Fibroblast of pulmonary artery (primary cell): ENCODE data around the gene ADAMTS3.
A peak's percentile ranks its signal among the peaks of the same experiment; 100 is the strongest.

Source experiments
- DNase-seq: peaks from one replicate; pipeline ENCODE4 v3.0.0-alpha.2; 2010; ENCODE audit warnings: low read depth
- H3K4me3 ChIP-seq: replicated peaks from 2 replicates; pipeline ENCODE4 v1.5.1; 2011; ENCODE audit warnings: low read depth, mild to moderate bottlenecking, control low read depth, low read length, moderate library complexity
- CTCF ChIP-seq: IDR thresholded peaks from 2 replicates; pipeline ENCODE4 v1.5.1; 2011; ENCODE audit warnings: mild to moderate bottlenecking, control low read depth, low read length, inconsistent platforms; ENCODE audit errors: missing control alignments

The ADAMTS3 gene

GRCh38 chr4:72591547-72592454 is 22.8 kb upstream of the ADAMTS3 start:
- no peak for TF ChIP-seq CTCF
- no peak overlapping the region for H3K4me3 ChIP-seq
- no peak for DNase-seq

GRCh38 chr4:72587334-72587733 is 18.3 kb upstream of the ADAMTS3 start:
- TF ChIP-seq CTCF = no peak

GRCh38 chr4:72582853-72583252 is 13.8 kb upstream of the ADAMTS3 start:
- DNase-seq = no peak
- no peak for TF ChIP-seq CTCF
- no peak overlapping the region for H3K4me3 ChIP-seq

More at GRCh38 chr4:72587334-72587733, 18.3 kb upstream of the ADAMTS3 start:
- no peak for DNase-seq
- no peak overlapping the region for H3K4me3 ChIP-seq

- TF ChIP-seq CTCF = no peak
- H3K4me3 ChIP-seq = no peak overlapping the region
- no peak for DNase-seq
Measured at GRCh38 chr4:72577211-72577610, 8.2 kb upstream of the ADAMTS3 start.

GRCh38 chr4:72571337-72571736 is 2.3 kb upstream of the ADAMTS3 start:
- TF ChIP-seq CTCF = no peak
- H3K4me3 ChIP-seq = no peak overlapping the region
- no peak for DNase-seq

- TF ChIP-seq CTCF = no peak
- DNase-seq = peak; percentile 46
- peak overlapping the region; percentile 77 for H3K4me3 ChIP-seq
Measured at GRCh38 chr4:72569719-72570235, 756 bp upstream of the ADAMTS3 start.
